Nephron progenitor cell (in vitro differentiated cells): Measurements from ENCODE around the gene CACNA2D4.

Experiments
- DNase-seq: peaks from one replicate; pipeline ENCODE4 v3.0.0; 2021
- H3K27ac Mint-ChIP-seq: 2 replicates; pipeline ENCODE4 v1.8.0; 2021; ENCODE audit warnings: mild to moderate bottlenecking, moderate library complexity, mixed read lengths
- H3K27me3 Mint-ChIP-seq: 2 replicates; pipeline ENCODE4 v1.8.0; 2021; ENCODE audit warnings: mild to moderate bottlenecking, low read depth, mixed read lengths; ENCODE audit not compliant: poor library complexity
- H3K36me3 Mint-ChIP-seq: 2 replicates; pipeline ENCODE4 v1.8.0; 2021; ENCODE audit warnings: low read depth, mixed read lengths
- H3K4me1 Mint-ChIP-seq: 2 replicates; pipeline ENCODE4 v1.8.0; 2021; ENCODE audit warnings: mixed read lengths
- H3K4me3 Mint-ChIP-seq: 2 replicates; pipeline ENCODE4 v1.8.0; 2021; ENCODE audit warnings: mild to moderate bottlenecking, moderate library complexity, mixed read lengths
- H3K9me3 Mint-ChIP-seq: 2 replicates; pipeline ENCODE4 v1.8.0; 2021; ENCODE audit warnings: mild to moderate bottlenecking, moderate library complexity, mixed read lengths
- TF ChIP-seq, protein P1 (sequence below): fragments of 200-600 bp; sonication (generic); IDR thresholded peaks from 2 replicates; pipeline ENCODE4 v1.5.0; 2021; ENCODE audit warnings: antibody characterized with exemption

Gene CACNA2D4

DNA sequence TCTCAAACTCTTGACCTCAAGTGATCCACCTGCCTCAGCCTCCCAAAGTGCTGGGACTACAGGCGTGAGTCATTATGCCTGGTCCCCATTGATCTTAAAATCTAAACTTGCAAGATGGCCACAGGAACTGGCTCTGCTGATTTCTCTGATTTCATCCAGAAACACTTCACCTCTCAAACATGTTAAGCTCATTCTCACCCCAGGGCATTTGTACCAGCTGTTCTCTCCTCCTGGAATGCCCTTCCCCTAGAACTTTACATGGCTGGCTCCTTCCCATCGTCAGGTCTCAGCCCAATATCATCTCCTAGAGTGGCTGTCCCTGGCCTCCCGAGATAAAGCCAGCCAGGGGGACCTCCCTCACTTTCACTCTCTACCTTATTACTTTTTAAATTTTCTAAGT, 103.3 kb downstream of the CACNA2D4 start:
- TF ChIP-seq, protein P1, sequence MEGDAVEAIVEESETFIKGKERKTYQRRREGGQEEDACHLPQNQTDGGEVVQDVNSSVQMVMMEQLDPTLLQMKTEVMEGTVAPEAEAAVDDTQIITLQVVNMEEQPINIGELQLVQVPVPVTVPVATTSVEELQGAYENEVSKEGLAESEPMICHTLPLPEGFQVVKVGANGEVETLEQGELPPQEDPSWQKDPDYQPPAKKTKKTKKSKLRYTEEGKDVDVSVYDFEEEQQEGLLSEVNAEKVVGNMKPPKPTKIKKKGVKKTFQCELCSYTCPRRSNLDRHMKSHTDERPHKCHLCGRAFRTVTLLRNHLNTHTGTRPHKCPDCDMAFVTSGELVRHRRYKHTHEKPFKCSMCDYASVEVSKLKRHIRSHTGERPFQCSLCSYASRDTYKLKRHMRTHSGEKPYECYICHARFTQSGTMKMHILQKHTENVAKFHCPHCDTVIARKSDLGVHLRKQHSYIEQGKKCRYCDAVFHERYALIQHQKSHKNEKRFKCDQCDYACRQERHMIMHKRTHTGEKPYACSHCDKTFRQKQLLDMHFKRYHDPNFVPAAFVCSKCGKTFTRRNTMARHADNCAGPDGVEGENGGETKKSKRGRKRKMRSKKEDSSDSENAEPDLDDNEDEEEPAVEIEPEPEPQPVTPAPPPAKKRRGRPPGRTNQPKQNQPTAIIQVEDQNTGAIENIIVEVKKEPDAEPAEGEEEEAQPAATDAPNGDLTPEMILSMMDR = no peak
- no peak overlapping the region for H3K4me3 Mint-ChIP-seq
- no peaks in the 10 kb centered on the region for H3K36me3 Mint-ChIP-seq
- peaks cover 60% of the 10 kb centered on the region for H3K27me3 Mint-ChIP-seq
- no peak for DNase-seq
- H3K27ac Mint-ChIP-seq = peak overlapping the region; percentile 78
- peaks cover 67% of the 10 kb centered on the region for H3K4me1 Mint-ChIP-seq
- peaks cover 10% of the 10 kb centered on the region for H3K9me3 Mint-ChIP-seq

DNA sequence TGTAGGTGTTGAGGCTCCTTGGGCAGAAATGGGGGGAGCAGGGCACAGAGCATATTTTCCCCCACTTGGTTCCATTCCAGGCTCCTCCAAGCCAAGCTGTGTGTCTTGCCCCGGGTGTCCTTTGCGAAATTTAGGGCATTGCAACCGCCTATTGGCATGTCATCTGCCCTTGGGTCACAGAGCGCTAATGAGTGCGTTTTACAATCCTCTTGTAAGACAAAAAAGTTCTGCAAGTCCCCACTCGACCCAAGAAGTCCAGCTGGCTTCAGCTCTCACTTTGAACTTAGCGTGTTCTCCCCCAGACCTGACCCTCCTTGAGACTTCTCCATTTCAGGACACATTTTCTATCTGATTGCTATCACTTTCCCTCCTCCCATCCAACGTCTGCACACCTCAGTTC, 104.2 kb downstream of the CACNA2D4 start:
- Mint-ChIP-seq H3K27me3 (peaks cover 54% of the 10 kb centered on the region), H3K36me3 (no peaks in the 10 kb centered on the region), H3K4me1 (peaks cover 67% of the 10 kb centered on the region), H3K4me3 (no peak overlapping the region), H3K9me3 (peaks cover 10% of the 10 kb centered on the region), H3K27ac (peak overlapping the region; percentile 30)
- TF ChIP-seq, protein P1 = no peak
- DNase-seq = no peak

DNA sequence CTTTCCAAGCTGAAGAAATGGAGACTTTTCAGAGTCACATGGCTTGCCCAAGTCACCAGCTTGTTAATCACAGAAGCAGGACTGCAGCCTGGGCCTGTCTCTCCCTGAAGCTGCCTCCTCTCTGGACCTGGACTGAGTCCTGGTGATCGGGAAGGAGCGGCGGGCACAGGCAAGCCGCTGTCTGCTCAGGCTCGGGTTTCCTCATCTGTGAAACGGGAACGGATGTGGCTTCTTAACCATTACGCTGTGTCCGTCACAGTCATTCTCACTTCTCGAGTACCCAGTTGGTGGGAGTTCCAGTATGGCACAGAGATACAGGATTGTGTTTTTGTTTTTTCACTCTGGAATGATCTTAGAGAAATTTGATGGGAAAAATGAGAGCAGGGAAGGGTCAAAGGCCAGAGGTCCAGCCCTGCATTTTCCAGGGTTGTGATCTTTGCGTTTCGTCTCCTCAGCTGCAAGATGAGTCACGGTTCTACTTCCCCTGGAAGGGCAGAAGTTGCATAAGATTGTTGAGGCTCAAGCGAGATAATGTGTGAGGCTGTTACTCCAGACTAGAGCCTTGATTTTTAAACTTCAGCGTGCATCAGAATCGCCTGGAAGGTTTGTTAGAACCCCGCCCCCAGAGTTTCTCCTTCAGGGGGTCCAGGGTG, 105.7 kb downstream of the CACNA2D4 start:
- Mint-ChIP-seq H3K4me1 (peaks cover 73% of the 10 kb centered on the region), H3K27me3 (peaks cover 51% of the 10 kb centered on the region), H3K9me3 (peaks cover 10% of the 10 kb centered on the region), H3K36me3 (no peaks in the 10 kb centered on the region), H3K4me3 (no peak overlapping the region), H3K27ac (peak overlapping the region; percentile 52)
- no peak for DNase-seq
- TF ChIP-seq, protein P1 = no peak

DNA sequence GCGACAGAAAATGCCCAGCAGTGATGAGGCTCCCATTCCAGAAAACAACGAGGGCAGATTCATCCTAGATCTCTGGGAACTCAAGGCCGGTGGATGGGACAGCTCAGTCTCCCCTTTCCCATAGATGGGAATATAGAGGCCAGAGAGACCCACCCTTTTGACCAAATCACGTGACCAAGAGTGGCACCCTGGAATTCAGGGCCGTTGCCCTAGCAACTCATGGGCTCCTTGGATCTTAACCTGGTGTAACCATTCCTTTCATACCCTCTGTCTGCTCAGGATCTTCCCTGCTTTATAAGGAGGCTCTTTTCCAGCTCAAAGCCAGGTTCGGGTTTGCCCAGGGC, 106.5 kb downstream of the CACNA2D4 start:
- Mint-ChIP-seq H3K4me1 (peaks cover 77% of the 10 kb centered on the region), H3K4me3 (no peak overlapping the region), H3K36me3 (no peaks in the 10 kb centered on the region), H3K9me3 (peaks cover 6% of the 10 kb centered on the region), H3K27me3 (peaks cover 46% of the 10 kb centered on the region), H3K27ac (no peak overlapping the region)
- DNase-seq = no peak
- TF ChIP-seq, protein P1 = no peak

DNA sequence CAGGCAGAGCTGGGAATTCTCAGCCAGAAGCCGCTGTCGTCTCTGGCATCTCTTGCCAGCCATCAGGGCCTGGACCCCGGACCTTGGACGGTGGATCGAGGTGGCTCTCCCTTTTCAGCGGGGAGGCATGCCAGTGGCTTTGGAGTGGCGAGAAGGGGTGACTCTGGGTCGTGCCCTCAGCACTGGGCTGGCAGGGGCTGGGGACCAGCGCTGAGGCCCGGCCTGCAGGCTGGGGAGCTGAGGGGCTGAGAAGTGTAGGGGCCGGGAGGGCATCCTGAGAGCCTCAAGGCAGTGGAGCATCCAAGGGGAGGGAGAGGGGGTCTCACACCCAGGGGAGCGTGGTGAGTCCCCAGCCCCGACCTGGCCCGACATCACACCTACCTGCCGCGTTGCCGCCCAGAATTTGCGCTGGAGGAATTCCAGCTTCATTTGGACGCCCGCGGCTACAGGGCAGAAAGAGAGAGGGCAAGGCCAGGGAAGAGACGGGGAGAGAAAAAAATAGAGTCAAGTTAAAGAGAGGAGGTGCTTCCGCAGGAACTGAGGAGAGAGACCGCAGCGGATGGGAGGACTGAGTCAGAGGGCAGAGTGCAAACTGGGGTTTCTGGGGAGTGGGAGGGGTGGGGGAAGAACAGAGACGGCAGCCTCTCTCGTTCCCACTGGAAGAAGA, 107.0 kb downstream of the CACNA2D4 start:
- Mint-ChIP-seq H3K36me3 (no peaks in the 10 kb centered on the region), H3K4me1 (peaks cover 75% of the 10 kb centered on the region), H3K27me3 (peaks cover 42% of the 10 kb centered on the region), H3K27ac (no peak overlapping the region), H3K4me3 (no peak overlapping the region), H3K9me3 (peaks cover under 1% of the 10 kb centered on the region)
- TF ChIP-seq, protein P1 = no peak
- no peak for DNase-seq

DNA sequence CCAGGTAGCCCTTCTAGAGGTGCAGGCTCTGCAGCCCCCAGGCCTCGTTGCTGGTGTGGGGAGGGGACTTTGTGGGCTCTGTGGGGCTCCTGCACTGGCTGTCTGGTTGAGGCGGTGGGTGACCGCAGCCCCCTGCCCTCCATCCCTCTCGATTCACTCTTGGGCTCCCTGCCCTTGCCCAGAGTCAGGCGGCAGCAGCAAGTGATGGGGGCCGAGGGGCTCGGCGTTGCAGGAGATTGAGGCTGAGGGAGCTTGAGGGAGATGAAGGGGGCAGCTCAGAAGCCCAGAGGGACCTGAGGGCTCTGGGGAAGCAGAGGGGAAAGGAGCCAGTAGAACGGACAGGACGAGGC, 107.5 kb downstream of the CACNA2D4 start:
- TF ChIP-seq, protein P1 = no peak
- peak overlapping the region; percentile 46 for H3K27ac Mint-ChIP-seq
- H3K9me3 Mint-ChIP-seq = no peaks in the 10 kb centered on the region
- H3K4me3 Mint-ChIP-seq = no peak overlapping the region
- DNase-seq = no peak
- no peaks in the 10 kb centered on the region for H3K36me3 Mint-ChIP-seq
- peaks cover 69% of the 10 kb centered on the region for H3K4me1 Mint-ChIP-seq
- H3K27me3 Mint-ChIP-seq = peaks cover 44% of the 10 kb centered on the region
